LNCaP clone FGC (cell line): ENCODE data around the gene TNS4.

Experiments
- DNase-seq: peaks from one replicate; pipeline ENCODE4 v3.0.0-alpha.2; 2011; ENCODE audit warnings: low read depth
- H3K4me3 ChIP-seq: 2 replicates; pipeline ENCODE4 v1.5.1; 2011; ENCODE audit warnings: mild to moderate bottlenecking, low read depth, low read length, control low read depth
- TF ChIP-seq, protein P1 (sequence below): IDR thresholded peaks from 2 replicates; pipeline ENCODE4 v1.5.1; 2012; ENCODE audit warnings: mild to moderate bottlenecking; ENCODE audit not compliant: control insufficient read depth, insufficient read depth; ENCODE audit errors: extremely low read depth

The TNS4 gene

DNA sequence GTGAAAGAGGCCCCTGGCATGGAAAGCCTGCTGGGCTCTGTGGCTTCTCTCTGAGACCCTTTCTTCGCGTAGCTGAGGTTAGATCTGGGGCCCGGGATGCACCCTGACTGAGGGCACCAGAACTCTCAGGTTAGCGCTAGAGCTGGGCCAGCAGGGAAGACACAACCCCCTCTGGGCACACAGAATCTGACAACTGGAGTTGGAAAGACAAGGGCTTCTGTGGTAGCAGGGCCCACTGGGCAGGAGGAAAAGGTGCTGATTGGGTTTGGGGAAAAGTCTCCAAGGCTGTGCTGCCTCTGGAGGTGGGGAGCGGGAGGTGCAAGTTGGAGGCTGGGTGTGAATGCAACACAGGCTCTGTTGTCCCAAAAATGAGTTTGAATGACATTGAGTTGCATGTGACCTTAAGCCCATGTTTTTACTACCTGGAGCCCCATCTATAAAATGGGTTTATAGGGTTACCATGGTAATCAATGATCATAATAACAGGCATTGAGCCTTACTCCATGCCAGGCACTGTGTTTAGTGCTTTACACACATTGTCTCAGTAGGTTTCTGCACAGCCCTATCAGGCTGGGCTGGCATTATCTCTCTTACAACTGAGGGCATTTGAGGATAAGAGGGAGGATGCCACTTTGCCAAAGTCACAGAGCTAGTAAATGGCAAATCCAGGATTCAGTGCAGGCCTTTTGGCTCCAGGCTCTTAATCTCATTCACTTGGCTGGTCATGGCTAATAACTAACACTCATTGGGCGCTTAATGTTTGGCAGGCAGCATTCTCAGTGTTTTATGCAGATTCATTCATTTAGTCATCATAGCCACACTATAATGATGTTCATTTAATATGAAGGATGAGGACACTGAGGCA is 67.6 kb downstream of the TNS4 start:
- TF ChIP-seq, protein P1, sequence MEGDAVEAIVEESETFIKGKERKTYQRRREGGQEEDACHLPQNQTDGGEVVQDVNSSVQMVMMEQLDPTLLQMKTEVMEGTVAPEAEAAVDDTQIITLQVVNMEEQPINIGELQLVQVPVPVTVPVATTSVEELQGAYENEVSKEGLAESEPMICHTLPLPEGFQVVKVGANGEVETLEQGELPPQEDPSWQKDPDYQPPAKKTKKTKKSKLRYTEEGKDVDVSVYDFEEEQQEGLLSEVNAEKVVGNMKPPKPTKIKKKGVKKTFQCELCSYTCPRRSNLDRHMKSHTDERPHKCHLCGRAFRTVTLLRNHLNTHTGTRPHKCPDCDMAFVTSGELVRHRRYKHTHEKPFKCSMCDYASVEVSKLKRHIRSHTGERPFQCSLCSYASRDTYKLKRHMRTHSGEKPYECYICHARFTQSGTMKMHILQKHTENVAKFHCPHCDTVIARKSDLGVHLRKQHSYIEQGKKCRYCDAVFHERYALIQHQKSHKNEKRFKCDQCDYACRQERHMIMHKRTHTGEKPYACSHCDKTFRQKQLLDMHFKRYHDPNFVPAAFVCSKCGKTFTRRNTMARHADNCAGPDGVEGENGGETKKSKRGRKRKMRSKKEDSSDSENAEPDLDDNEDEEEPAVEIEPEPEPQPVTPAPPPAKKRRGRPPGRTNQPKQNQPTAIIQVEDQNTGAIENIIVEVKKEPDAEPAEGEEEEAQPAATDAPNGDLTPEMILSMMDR, result peak; percentile 43
- no peak for DNase-seq
- H3K4me3 ChIP-seq, result no peak overlapping the region

DNA sequence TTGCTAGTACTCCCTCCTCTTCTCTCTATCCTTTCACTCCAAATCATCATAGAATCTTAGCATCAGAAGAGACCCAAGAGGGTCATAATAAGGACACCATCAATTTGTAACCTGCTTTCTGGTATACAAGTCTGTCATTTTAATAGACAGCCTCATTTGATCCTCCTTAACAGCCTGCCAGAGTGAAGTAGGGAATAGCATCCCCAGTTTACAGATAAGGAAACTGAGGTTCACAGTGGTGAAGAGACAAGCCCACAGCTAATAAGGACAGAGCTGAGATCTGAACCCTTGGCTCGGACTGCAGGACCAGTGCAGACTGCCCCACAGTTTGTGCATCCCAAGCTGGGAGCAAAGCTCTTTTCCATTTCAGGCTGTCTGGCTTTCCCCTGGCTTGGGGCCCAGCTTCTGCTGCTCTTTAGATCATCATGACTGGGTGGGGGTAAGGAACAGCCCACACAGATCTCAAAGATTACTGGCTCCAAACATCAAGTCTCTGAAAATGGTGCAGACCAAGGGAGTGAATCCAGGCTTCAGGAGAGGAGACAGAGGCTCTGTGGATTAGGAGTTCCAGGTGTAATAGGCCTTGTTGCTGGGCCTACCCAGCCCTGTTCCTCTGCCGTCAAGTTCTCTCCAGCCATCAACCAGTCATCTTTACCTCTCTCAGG is 68.4 kb downstream of the TNS4 start:
- DNase-seq, result no peak
- TF ChIP-seq, protein P1, result no peak
- H3K4me3 ChIP-seq, result no peak overlapping the region

DNA sequence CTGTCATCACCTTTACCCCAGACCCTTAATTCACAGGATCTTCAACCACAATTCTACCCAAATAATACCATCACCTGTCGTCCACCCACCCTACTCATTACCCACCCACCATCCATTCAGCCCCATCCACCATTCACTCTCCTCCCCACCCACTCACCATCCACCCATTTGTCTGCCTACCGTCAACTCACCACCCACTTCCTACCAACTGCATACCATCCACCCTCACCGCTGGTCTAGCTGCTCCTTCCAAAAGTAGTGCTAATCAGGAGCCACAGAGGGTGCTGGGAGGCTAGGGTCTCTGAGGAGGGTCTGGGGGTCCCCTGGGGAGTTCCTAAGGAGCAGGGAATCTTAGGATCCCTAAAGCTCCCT is 70.2 kb downstream of the TNS4 start:
- DNase-seq, result no peak
- TF ChIP-seq, protein P1, result no peak
- H3K4me3 ChIP-seq, result no peak overlapping the region

DNA sequence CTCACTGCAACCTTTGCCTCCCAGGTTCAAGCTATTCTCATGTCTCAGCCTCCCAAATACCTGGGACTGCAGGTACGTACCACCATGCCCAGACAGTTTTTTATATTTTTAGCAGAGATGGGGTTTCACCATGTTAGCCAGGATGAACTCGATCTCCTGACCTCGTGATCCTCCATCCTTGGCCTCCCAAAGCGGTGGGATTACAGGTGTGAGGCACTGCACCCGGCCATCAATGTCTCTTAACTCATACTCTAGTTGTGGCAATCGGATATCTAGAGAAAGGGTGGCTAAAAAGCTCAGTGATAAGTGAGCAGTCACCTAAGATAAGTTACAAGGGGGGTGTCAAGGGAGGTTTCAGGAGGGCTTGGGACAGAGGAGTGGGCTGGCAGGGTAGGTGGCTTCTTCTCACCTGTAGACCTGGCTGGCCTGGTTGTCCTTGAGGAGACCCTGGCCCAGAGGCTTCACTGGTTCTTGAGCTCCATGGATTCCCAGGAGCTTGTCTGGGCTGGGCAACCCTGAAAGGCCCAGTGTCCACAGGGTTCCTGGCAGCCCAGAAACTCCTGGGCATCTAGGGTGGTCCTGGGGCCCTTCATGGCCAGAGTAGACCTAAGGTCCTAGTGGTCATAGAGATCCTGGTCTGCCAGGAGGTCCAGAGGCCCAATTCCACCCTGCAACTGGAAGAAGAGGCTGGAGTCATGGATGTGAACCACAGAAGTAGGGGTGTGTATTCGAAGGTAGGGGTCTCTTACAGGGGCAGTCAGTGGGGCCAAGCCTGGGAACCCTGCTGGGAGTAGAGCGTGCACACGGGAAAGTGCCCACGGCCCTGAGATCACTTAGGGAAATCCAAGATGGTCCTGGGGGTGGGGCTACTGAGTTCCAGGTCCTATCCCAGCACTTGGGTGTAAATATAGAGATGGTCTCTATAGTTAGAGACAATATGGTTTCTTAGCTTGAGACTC is 70.9 kb downstream of the TNS4 start:
- TF ChIP-seq, protein P1, result no peak
- no peak for DNase-seq
- H3K4me3 ChIP-seq, result no peak overlapping the region

DNA sequence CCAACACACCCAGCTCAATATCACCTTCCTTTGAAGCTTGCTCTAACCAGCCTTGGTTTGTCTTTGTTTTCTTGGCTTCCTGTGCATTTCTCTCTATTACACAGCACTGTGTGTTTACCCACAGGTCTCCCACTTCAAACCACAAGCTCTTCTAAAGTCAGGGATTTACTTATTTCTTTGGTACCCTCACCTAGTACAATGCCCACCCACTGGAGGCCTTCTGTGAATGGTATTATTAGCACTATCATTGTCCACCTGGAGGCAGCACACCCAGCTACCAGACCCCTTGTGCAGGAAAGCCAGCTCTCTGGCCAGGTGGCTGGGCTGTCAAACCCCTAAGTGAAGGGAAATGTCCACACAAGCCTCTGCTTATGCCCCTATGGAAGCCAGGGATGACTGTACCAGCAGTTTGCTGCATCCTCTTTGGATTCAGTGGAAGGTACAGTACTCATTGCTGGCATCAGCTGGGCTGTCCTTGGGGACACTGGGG is 74.4 kb downstream of the TNS4 start:
- TF ChIP-seq, protein P1, result no peak
- H3K4me3 ChIP-seq, result no peak overlapping the region
- DNase-seq, result no peak
